ENCODE results near the gene BICRA.

Gene BICRA

DNA sequence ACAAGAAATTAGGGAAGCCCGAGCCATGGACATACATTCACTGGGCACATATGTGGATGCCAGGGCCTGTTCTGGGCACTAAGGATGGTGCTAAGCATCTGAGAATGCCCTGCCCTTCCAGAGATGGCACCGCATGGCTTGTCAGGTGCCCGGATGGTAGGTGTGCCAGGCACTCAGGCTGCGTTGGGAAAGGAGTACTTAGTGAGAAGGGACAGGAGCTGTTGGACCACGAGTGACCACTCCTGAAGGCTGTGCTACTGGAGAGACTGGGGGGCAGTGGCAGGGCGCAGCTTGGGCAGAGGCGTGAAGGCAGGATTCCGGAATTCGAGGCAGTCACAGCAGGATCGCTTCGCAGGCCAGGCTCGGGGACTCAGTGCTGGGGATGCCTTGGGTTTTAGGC is 66.3 kb downstream of the BICRA start:
- H3K27ac Mint-ChIP-seq, result peak overlapping the region; percentile 49
- H3K36me3 Mint-ChIP-seq, result peaks cover 22 to 66% of the 10 kb centered on the region in 2 donors
- ATAC-seq (replicated peaks) (no peak), DNase-seq (no peak)
- no peaks in the 10 kb centered on the region for H3K27me3 Mint-ChIP-seq
- H3K9me3 Mint-ChIP-seq, result no peaks in the 10 kb centered on the region
- H3K4me3 Mint-ChIP-seq, result no peak overlapping the region
- H3K4me1 Mint-ChIP-seq, result peaks cover 0 to 4% of the 10 kb centered on the region in 2 donors

DNA sequence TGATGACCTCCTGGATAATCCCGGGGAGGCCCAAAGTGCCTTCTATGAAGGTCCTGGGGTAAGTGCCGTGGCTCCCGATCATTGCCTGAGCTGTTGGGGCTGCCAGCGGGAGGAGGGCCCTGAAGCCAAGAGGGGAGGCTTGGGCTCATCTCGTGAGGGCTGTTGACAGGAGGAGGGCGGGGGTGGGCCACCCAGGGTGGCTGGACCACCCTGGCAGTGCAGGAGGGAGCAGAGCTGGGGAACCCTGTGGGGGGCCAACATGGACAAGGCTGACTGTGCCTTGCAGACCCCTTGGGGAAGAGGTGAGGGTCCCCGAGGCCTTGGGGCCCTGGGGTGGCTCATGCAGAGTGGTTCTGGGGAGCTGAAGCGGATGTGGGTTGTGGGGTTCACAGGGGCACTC is 66.9 kb downstream of the BICRA start:
- Mint-ChIP-seq H3K36me3 (peaks cover 18 to 60% of the 10 kb centered on the region in 2 donors), H3K27ac (no peak overlapping the region), H3K4me3 (no peak overlapping the region)

DNA sequence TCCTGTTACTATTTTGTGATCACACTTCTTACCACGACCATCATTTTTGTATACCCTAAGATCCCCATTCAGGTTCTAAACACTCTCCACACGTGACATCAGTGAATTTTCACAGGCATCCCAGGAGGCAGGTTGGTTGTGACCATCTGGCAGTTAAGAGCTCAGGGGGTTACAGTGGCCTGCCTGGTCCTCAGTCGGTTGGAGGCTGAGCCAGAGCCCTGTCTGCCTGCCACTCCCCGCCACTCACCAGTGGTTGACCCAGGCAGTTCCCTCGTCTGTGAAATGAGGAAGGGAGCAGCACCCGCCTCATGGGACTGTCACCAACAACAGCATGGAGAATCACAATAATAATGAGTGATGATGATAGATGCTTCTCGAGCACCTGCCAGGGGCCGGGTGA is 67.9 kb downstream of the BICRA start:
- Mint-ChIP-seq H3K4me1 (peaks cover 3 to 6% of the 10 kb centered on the region in 2 donors), H3K4me3 (no peak overlapping the region), H3K27ac (no peak overlapping the region), H3K27me3 (no peaks in the 10 kb centered on the region), H3K36me3 (peaks cover 21 to 57% of the 10 kb centered on the region in 2 donors), H3K9me3 (no peaks in the 10 kb centered on the region)
- ATAC-seq (replicated peaks) (no peak), DNase-seq (no peak)

More for the DNA sequence above, 66.9 kb downstream of the BICRA start:
- no peaks in the 10 kb centered on the region for H3K27me3 Mint-ChIP-seq
- DNase-seq (no peak), ATAC-seq (replicated peaks) (no peak)
- H3K9me3 Mint-ChIP-seq, result no peaks in the 10 kb centered on the region
- no peaks in the 10 kb centered on the region for H3K4me1 Mint-ChIP-seq

DNA sequence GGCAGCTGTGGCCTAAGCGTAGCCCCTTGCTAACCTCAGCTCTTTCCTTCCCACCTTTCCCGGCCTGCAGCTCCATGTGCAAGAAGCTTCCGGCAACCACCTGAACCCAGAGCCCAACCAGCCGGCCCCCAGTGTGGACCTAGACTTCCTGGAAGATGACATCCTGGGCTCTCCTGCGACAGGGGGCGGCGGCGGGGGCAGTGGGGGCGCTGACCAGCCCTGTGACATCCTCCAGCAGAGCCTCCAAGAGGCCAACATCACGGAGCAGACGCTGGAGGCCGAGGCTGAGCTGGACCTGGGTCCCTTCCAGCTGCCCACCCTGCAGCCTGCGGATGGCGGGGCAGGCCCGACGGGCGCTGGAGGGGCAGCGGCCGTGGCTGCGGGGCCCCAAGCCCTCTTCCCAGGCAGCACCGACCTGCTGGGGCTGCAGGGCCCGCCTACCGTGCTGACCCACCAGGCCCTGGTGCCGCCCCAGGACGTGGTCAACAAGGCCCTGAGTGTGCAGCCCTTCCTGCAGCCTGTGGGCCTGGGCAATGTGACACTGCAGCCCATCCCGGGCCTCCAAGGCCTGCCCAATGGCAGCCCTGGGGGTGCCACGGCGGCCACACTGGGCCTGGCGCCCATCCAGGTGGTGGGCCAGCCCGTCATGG is 70.4 kb downstream of the BICRA start:
- Mint-ChIP-seq H3K27ac (no peak overlapping the region), H3K27me3 (no peaks in the 10 kb centered on the region), H3K4me3 (no peak overlapping the region), H3K36me3 (peaks cover 16 to 53% of the 10 kb centered on the region in 2 donors), H3K9me3 (no peaks in the 10 kb centered on the region), H3K4me1 (peaks cover 3 to 6% of the 10 kb centered on the region in 2 donors)
- no peak for DNase-seq
- no peak for ATAC-seq (replicated peaks)

GRCh38 chr19:47679922-47680857 is 71.3 kb downstream of the BICRA start:
- peaks cover 10 to 47% of the 10 kb centered on the region in 2 donors for H3K36me3 Mint-ChIP-seq
- H3K27me3 Mint-ChIP-seq, result no peaks in the 10 kb centered on the region
- no peak overlapping the region for H3K27ac Mint-ChIP-seq
- H3K9me3 Mint-ChIP-seq, result no peaks in the 10 kb centered on the region
- ATAC-seq (replicated peaks), result no peak
- no peak for DNase-seq
- no peak overlapping the region for H3K4me3 Mint-ChIP-seq
- H3K4me1 Mint-ChIP-seq, result peaks cover 3 to 6% of the 10 kb centered on the region in 2 donors

DNA sequence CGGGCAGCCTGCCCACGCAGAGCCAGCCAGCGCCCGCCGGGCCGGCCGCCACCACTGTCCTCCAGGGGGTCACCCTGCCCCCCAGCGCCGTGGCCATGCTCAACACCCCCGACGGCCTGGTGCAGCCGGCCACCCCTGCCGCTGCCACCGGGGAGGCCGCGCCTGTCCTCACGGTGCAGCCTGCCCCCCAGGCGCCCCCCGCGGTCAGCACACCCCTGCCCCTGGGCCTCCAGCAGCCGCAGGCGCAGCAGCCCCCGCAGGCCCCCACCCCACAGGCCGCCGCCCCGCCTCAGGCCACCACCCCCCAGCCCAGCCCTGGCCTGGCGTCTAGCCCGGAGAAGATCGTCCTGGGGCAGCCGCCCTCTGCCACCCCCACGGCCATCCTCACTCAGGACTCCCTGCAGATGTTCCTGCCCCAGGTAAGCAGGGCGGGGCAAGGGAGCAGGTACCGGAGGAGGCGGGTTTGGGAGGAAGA is 72.0 kb downstream of the BICRA start:
- ATAC-seq (replicated peaks) (no peak), DNase-seq (no peak)
- Mint-ChIP-seq H3K4me1 (peaks cover 3 to 6% of the 10 kb centered on the region in 2 donors), H3K27me3 (no peaks in the 10 kb centered on the region), H3K9me3 (no peaks in the 10 kb centered on the region), H3K27ac (no peak overlapping the region), H3K4me3 (no peak overlapping the region), H3K36me3 (peaks cover 8 to 45% of the 10 kb centered on the region in 2 donors)

DNA sequence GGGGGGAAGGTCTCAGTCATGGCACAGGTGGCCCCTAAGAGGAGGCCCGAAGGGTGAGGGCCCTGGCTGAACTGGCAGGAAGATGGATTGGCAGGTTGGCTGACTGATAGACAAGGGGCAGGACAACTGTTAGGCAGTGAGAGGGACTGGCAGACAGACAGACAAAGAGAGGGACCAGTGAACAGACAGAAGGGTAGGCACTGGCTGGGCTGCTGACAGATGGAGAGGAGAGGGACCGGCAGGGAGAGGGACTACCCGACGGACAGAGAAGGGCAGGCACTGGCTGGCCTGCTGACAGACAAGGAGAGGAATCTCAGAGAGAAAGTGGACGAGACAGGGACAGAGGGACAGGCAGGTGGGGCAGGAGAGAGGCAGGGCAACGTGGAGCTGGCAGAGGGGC is 72.5 kb downstream of the BICRA start:
- Mint-ChIP-seq H3K4me1 (peaks cover 3 to 6% of the 10 kb centered on the region in 2 donors), H3K27ac (no peak overlapping the region), H3K4me3 (no peak overlapping the region), H3K27me3 (no peaks in the 10 kb centered on the region), H3K36me3 (peaks cover 8 to 42% of the 10 kb centered on the region in 2 donors), H3K9me3 (no peaks in the 10 kb centered on the region)
- DNase-seq (no peak), ATAC-seq (replicated peaks) (no peak)

- DNase-seq, result no peak
- H3K27me3 Mint-ChIP-seq, result no peaks in the 10 kb centered on the region
Observed at GRCh38 chr19:47681936-47682335, 73.0 kb downstream of the BICRA start.

GRCh38 chr19:47682939-47683338 is 74.0 kb downstream of the BICRA start:
- H3K27ac Mint-ChIP-seq, result no peak overlapping the region
- H3K9me3 Mint-ChIP-seq, result no peaks in the 10 kb centered on the region
- peaks cover 3 to 6% of the 10 kb centered on the region in 2 donors for H3K4me1 Mint-ChIP-seq
- no peak overlapping the region for H3K4me3 Mint-ChIP-seq
- H3K27me3 Mint-ChIP-seq, result no peaks in the 10 kb centered on the region
- H3K36me3 Mint-ChIP-seq, result peaks cover 11 to 39% of the 10 kb centered on the region in 2 donors
- no peak for ATAC-seq (replicated peaks)
- no peak for DNase-seq

More at GRCh38 chr19:47681936-47682335, 73.0 kb downstream of the BICRA start:
- peak overlapping the region; percentile 31 for H3K27ac Mint-ChIP-seq
- no peak overlapping the region for H3K4me3 Mint-ChIP-seq
- no peak for ATAC-seq (replicated peaks)
- H3K4me1 Mint-ChIP-seq, result peaks cover 3 to 6% of the 10 kb centered on the region in 2 donors
- H3K36me3 Mint-ChIP-seq, result peaks cover 10 to 41% of the 10 kb centered on the region in 2 donors
- no peaks in the 10 kb centered on the region for H3K9me3 Mint-ChIP-seq

DNA sequence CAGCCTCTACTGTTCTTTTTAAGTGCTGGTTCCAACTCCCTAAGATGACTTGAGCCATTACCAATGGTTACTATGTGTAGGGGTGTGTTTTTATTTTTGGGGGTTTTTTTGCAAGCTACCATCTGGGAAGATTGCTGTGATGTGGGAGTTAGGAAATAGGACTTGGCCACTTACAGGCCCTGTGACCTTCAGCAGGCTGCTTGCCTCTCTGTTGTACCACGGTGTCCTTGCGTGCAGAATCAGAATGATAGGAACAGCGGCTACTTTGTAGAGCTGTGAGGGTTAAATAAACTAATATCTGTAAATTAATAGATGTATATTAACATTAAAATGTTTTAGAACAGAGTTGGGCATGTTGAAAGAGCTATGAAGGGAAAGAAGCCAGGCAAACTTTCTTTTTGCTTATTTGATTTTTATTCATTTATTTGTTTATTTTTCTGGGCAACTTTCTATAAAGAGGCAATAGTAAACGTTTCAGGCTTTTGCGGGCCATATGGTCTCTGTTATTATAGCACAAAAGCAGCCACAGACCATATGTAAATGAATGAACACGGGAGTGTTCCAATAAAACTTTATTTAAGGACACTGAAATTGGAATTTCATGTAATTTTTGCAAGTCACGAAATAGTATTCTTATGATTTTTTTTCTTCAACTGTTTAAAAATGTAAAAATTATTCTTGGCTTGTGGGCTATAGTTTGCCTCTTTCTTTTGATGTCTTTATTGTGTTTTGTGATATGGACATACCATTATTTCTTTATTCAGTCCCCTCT is 77.9 kb downstream of the BICRA start:
- Mint-ChIP-seq H3K4me1 (no peaks in the 10 kb centered on the region), H3K36me3 (peaks cover 12 to 36% of the 10 kb centered on the region in 2 donors), H3K27ac (no peak overlapping the region), H3K9me3 (peaks cover 0 to 2% of the 10 kb centered on the region in 2 donors), H3K4me3 (no peak overlapping the region), H3K27me3 (no peaks in the 10 kb centered on the region)
- no peak for ATAC-seq (replicated peaks)
- no peak for DNase-seq

DNA sequence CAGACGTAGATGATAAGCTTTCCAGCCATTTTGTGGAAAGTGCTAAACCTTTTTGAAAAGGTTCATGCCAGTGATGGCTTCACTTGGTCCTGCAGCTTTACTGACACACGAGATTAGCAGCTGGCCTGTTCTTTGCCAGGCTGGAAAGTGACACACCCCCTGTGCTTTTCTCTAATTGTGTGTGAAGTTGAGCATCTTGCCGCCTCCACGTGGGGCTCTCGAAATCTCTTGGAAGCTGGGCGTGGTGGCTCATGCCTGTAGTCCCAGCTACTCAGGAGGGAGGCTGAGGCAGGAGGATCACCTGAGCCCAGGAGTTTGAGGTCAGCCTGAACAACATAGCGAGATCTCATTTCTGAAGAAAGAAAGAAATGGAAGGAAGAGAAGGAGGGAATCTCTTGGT is 79.0 kb downstream of the BICRA start:
- Mint-ChIP-seq H3K4me1 (no peaks in the 10 kb centered on the region), H3K27me3 (no peaks in the 10 kb centered on the region), H3K36me3 (peaks cover 17 to 36% of the 10 kb centered on the region in 2 donors), H3K27ac (no peak overlapping the region), H3K4me3 (no peak overlapping the region), H3K9me3 (peaks cover 0 to 2% of the 10 kb centered on the region in 2 donors)
- DNase-seq (no peak), ATAC-seq (replicated peaks) (no peak)

DNA sequence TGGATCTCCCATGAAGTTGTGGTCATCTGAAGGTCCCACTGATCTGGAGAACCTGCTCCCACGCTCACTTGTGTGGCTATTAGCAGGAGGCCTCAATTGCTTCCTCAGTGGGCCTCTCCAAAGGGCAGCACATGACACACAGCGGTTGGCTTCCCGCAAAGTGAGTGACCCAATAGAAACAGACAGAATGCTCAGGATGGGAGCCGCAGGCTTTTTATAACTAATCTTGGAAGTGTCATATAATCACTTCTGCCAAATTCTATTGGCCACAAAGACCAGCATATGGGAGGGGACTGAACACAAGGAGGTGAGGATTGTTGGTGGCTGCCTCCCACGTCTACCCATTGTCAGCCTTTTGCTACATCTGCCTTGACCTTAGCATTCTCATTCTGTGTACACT is 82.2 kb downstream of the BICRA start:
- Mint-ChIP-seq H3K9me3 (peaks cover 0 to 2% of the 10 kb centered on the region in 2 donors), H3K4me1 (peaks cover 0 to 5% of the 10 kb centered on the region in 2 donors), H3K27me3 (no peaks in the 10 kb centered on the region), H3K27ac (no peak overlapping the region), H3K4me3 (no peak overlapping the region), H3K36me3 (peaks cover 19 to 40% of the 10 kb centered on the region in 2 donors)
- ATAC-seq (replicated peaks), result no peak
- DNase-seq, result no peak

DNA sequence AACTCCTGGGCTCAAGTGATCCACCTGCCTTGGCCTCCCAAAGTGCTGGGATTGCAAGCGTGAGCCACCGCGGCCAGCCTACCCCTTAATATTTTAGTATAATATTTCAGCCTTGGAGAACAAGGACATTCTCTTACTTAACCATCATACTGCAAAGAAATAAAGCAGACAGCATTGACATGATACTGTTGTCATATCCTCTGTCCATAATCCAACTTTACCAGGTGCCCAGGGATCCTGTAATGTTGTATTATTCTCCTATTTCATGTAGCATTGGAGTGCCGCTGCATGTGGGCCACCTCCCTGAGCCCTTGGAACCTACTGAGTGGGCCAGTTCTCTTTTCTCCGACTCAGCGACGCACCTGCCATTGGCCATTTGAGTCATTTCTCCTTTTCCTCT is 82.8 kb downstream of the BICRA start:
- no peak overlapping the region for H3K27ac Mint-ChIP-seq
- no peak overlapping the region for H3K4me3 Mint-ChIP-seq
- H3K9me3 Mint-ChIP-seq, result peaks cover 0 to 2% of the 10 kb centered on the region in 2 donors
- peaks cover 0 to 5% of the 10 kb centered on the region in 2 donors for H3K4me1 Mint-ChIP-seq
- peaks cover 17 to 38% of the 10 kb centered on the region in 2 donors for H3K36me3 Mint-ChIP-seq
- no peaks in the 10 kb centered on the region for H3K27me3 Mint-ChIP-seq
- ATAC-seq (replicated peaks) (no peak), DNase-seq (no peak)

DNA sequence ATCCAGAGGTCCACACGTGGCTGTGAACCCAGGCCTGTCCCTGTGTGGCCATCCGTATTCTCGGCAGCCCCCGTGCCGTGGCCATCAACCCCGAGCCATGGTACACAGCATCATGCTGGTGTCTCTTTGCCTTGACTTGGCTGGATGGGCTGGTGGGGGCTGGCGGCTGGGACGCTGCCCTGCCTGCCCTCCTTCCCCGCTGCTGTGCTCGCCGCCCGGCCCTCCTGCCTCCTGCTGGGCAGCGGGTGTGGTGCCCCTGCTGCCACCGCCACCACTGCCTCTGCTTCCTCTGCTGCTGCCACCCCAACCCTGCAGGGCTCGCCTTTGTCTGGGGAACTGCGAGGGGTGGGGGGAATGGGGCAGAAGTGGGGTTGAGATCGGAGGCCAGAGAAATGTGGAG is 84.6 kb downstream of the BICRA start:
- Mint-ChIP-seq H3K27ac (no peak overlapping the region), H3K9me3 (peaks cover 0 to 2% of the 10 kb centered on the region in 2 donors), H3K27me3 (no peaks in the 10 kb centered on the region), H3K4me1 (peaks cover 0 to 6% of the 10 kb centered on the region in 2 donors), H3K36me3 (peaks cover 13 to 36% of the 10 kb centered on the region in 2 donors), H3K4me3 (no peak overlapping the region)
- DNase-seq (no peak), ATAC-seq (replicated peaks) (no peak)

Measured in stimulated activated naive B cell treated with anti-CD40 and anti-IgM and Interleukin-4, amounts not matched to agents 10 μg/mL and 1 μg/mL and 100 μg/mL, for 72 hours (primary cell).